Ovary (tissue), 3 donors: ENCODE measurements around the gene SLC38A1.
A peak's percentile ranks its signal among the peaks of the same experiment; 100 is the strongest.

Experiments used
- EP300 ChIP-seq: sonication (generic); formaldehyde crosslinking; IDR thresholded peaks from one replicate; pipeline ENCODE4 v1.6.1; 2017; ENCODE audit warnings: antibody characterized with exemption
- POLR2A ChIP-seq: fragments of 450-650 bp; IDR thresholded peaks from one replicate; pipeline ENCODE4 v1.6.1; 2017; ENCODE audit warnings: antibody characterized with exemption, mild to moderate bottlenecking, moderate library complexity
- TF ChIP-seq, protein P1 (sequence below), 3 donors: fragments of 450-650 bp in 2 of 3; fragments of 200-600 bp in 1 of 3; IDR thresholded peaks; one replicate each; pipeline versions ENCODE4 v1.5.1 to v1.8.0; 2016 to 2022; ENCODE audit warnings: antibody characterized with exemption in 3 of 3, mild to moderate bottlenecking in 1 of 3
- donor health status: DM: no; HTN: no; CAD: no.

DNA sequence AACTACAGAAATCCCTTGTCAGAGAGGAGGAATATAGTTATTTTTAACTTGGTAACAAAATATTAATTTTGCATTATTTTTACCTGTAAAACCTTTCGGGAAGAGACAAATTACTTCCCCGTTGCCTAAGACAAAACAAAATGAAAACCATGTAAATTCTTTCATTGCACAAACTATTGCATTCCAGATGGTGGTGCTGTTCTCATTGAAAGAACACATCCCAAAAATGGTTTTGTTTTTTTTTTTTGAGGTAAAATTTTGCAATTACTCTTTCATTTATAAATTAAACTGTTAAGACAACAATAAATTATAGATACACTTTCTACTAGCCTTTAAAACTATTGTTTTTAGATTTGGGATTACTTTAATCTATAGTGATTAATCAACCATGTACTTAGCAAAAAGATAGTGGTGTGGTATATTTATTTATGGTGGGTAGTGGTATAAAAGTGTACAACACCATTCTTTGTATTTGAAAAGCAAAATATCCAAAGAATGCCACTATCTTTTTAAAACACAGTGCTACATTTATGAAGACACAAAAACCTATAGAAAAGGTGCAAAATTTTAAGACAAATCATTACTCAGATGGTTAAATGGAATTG lies 115.5 kb downstream of the SLC38A1 start:
- TF ChIP-seq, protein P1, sequence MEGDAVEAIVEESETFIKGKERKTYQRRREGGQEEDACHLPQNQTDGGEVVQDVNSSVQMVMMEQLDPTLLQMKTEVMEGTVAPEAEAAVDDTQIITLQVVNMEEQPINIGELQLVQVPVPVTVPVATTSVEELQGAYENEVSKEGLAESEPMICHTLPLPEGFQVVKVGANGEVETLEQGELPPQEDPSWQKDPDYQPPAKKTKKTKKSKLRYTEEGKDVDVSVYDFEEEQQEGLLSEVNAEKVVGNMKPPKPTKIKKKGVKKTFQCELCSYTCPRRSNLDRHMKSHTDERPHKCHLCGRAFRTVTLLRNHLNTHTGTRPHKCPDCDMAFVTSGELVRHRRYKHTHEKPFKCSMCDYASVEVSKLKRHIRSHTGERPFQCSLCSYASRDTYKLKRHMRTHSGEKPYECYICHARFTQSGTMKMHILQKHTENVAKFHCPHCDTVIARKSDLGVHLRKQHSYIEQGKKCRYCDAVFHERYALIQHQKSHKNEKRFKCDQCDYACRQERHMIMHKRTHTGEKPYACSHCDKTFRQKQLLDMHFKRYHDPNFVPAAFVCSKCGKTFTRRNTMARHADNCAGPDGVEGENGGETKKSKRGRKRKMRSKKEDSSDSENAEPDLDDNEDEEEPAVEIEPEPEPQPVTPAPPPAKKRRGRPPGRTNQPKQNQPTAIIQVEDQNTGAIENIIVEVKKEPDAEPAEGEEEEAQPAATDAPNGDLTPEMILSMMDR (IDR thresholded peaks at IDR 0.05) = peak; percentile 21 to 44 (median 30)
- no peak for TF ChIP-seq POLR2A
- TF ChIP-seq EP300 = no peak
